SK-N-MC (cell line): ENCODE results near the gene MIA.

Source experiments
- DNase-seq: peaks from one replicate; pipeline ENCODE4 v3.0.0-alpha.2; 2011; ENCODE audit warnings: low read depth, low spot score
- H3K27ac ChIP-seq: fragments of 200-600 bp; sonication (generic); 2 replicates; pipeline ENCODE4 v1.5.1; 2016; ENCODE audit warnings: mixed run types
- H3K36me3 ChIP-seq: fragments of 200-600 bp; sonication (generic); 2 replicates; pipeline ENCODE4 v1.6.1; 2017; ENCODE audit warnings: antibody characterized with exemption, low read length, mixed read lengths; ENCODE audit not compliant: insufficient read depth
- H3K4me3 ChIP-seq: fragments of 200-600 bp; sonication (generic); 2 replicates; pipeline ENCODE4 v1.5.1; 2016
- H3K9ac ChIP-seq: fragments of 200-600 bp; sonication (generic); 2 replicates; pipeline ENCODE4 v1.8.0; 2017; ENCODE audit warnings: mixed run types, mixed read lengths; ENCODE audit not compliant: insufficient read length
- H3K9me3 ChIP-seq: fragments of 200-600 bp; sonication (generic); 2 replicates; pipeline ENCODE4 v1.6.1; 2017; ENCODE audit warnings: low read depth, mild to moderate bottlenecking, antibody characterized with exemption, low read length, moderate library complexity, mixed read lengths
- EZH2 ChIP-seq: fragments of 200-600 bp; sonication (generic); IDR thresholded peaks from one replicate; pipeline ENCODE4 v1.6.1; 2017; ENCODE audit warnings: antibody characterized with exemption
- FOXP2 ChIP-seq: optimal IDR thresholded peaks from 2 replicates; pipeline ENCODE3; 2011; ENCODE audit warnings: mild to moderate bottlenecking, moderate library complexity; ENCODE audit not compliant: insufficient read depth; ENCODE audit errors: extremely low read length, control extremely low read depth
- POLR2AphosphoS5 ChIP-seq: IDR thresholded peaks from 2 replicates; pipeline ENCODE4 v1.6.1; 2012; ENCODE audit warnings: mild to moderate bottlenecking, low read depth, low read length, borderline replicate concordance

MIA gene

GRCh38 chr19:40798683-40799557 lies 23.6 kb downstream of the MIA start, which contains the start of gene EGLN2:
Gene EGLN2 (plus strand): TSS chr19:40799191. CDS start chr19:40800573, 1,382 bp downstream.
- Histone ChIP-seq H3K9me3 (no peaks in the 10 kb centered on the region), H3K4me3 (peak within 1 kb of the TSS; percentile 94), H3K27ac (peak within 1 kb of the TSS; percentile 87), H3K36me3 (peaks cover 41% of the 10 kb centered on the region), H3K9ac (peak within 1 kb of the TSS; percentile 92)
- peak; percentile 73 for TF ChIP-seq POLR2AphosphoS5
- TF ChIP-seq EZH2: no peak
- TF ChIP-seq FOXP2: peak; percentile 86
- peak; percentile 97 for DNase-seq

- H3K9ac ChIP-seq: peak overlapping the region; percentile 92
- no peaks in the 10 kb centered on the region for H3K9me3 ChIP-seq
- DNase-seq: no peak
- peak overlapping the region; percentile 31; the same call in 1 of the 2 replicates for H3K27ac ChIP-seq
- H3K4me3 ChIP-seq: peak overlapping the region; percentile 94
- no peak for TF ChIP-seq FOXP2
- no peak for TF ChIP-seq POLR2AphosphoS5
- TF ChIP-seq EZH2: no peak
- H3K36me3 ChIP-seq: peaks cover 48% of the 10 kb centered on the region
Measured at GRCh38 chr19:40799558-40800338, 24.4 kb downstream of the MIA start.

- DNase-seq: no peak
- Histone ChIP-seq H3K9ac (peak overlapping the region; percentile 92), H3K27ac (no peak overlapping the region), H3K36me3 (peaks cover 48% of the 10 kb centered on the region), H3K4me3 (peak overlapping the region; percentile 94), H3K9me3 (no peaks in the 10 kb centered on the region)
- TF ChIP-seq POLR2AphosphoS5 (no peak), EZH2 (no peak), FOXP2 (no peak)
Measured at GRCh38 chr19:40800339-40800996, 25.1 kb downstream of the MIA start.

GRCh38 chr19:40800997-40801377 lies 25.7 kb downstream of the MIA start:
- Histone ChIP-seq H3K27ac (no peak overlapping the region), H3K4me3 (peak overlapping the region; percentile 94), H3K9ac (peak overlapping the region; percentile 92), H3K36me3 (peaks cover 48% of the 10 kb centered on the region), H3K9me3 (no peaks in the 10 kb centered on the region)
- DNase-seq: no peak
- TF ChIP-seq POLR2AphosphoS5 (no peak), FOXP2 (no peak), EZH2 (no peak)

GRCh38 chr19:40801426-40802299 lies 26.3 kb downstream of the MIA start:
- peak overlapping the region; percentile 92 for H3K9ac ChIP-seq
- peak overlapping the region; percentile 94 for H3K4me3 ChIP-seq
- H3K36me3 ChIP-seq: peaks cover 48% of the 10 kb centered on the region
- H3K9me3 ChIP-seq: no peaks in the 10 kb centered on the region
- no peak for DNase-seq
- H3K27ac ChIP-seq: no peak overlapping the region
- TF ChIP-seq POLR2AphosphoS5 (no peak), EZH2 (no peak), FOXP2 (no peak)

GRCh38 chr19:40802300-40803169 lies 27.2 kb downstream of the MIA start:
- Histone ChIP-seq H3K9ac (peak overlapping the region; percentile 33), H3K4me3 (peak overlapping the region; percentile 30; the same call in 1 of the 2 replicates), H3K9me3 (no peaks in the 10 kb centered on the region), H3K36me3 (peaks cover 54% of the 10 kb centered on the region), H3K27ac (no peak overlapping the region)
- DNase-seq: no peak
- TF ChIP-seq FOXP2: no peak
